ENCODE results near the gene SMAD3.
"Not testable (repeated sequence)": the region's sequence is repeated elsewhere in the genome, so short reads cannot be mapped to it uniquely, and the experiment has no call there.

The SMAD3 gene

DNA sequence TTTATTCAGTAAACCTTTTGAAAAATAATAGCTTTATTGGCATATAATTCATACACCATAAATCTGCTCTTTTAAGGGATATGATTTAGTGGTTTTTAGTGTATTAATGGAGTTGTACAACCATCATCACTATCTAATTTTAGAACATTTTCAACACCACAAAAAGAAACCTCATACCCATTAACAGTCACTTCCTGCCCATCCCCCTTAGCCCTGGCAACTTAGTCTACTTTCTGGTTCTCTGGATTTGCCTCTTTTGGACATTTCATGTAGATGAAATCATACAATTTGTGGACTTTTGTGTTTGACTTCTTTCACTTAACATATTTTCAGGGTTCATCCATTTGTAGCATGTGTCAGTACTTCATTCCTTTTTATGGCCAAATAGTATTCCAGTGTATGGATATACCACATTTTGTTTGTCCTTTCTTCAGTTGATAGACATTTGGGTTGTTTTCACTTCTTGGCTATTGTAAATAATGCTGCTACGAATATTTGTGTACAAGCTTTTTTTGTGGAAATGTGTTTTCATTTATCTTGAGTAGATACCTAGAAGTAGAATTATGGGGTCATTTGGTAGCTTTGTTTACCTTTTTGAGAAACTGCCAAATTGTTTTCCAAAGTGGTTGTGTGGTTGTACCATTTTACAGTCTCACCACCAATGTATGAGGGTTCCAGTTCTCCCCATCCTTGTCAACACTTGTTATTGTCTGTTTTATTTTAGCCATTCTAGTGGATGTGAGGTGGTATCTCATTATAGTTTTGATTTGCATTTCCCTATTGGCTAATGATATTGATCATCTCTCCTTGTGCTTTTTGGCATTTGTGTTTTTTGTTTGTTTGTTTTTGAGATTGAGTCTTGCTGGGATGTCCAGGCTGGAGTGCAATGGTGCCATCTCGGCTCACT lies 45.8 kb downstream of the SMAD3 start:
- no peak for DNase-seq

DNA sequence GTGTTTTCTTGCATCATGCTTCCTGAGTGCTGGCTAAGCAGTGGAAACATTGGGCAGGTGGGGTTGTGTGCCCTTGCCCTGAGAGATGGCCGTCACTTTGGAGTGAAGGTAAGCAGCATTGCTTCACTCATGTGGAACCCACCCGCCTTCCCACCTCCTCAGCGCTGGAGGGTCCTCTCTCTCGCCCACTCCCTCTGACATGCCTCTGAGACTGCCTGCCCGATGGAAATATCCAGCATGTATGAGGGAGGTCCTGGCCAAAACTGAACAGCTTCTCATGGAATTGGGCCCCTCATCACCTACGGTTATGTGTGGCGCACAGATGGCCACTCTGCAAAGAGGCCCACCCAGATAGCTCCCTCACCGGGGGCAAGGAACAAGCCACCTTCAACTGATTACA lies 48.6 kb downstream of the SMAD3 start:
- DNase-seq, result no peak

GRCh38 chr15:67114846-67115585 lies 49.6 kb downstream of the SMAD3 start:
- no peak for DNase-seq

DNA sequence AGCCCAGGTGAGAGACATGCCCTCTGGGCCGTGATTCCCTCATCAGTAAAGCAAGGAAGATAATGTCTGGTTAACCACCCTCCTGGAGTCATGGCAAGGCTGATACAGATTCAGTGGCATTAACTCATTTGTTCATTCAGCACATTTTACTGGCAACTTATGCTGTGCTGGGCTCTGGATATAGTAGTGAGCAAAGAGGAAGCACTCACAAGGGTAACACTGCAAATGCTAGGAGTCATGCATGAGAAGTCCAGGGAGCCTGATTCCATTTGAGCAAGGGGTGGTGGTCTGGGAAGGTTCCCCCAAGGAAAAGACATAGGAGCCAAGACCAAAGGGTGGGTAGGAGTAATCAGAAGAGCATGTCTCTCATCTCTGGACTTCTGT lies 50.2 kb downstream of the SMAD3 start:
- DNase-seq, result no peak

- no peak for DNase-seq
These were observed 51.3 kb downstream of the SMAD3 start for GRCh38 chr15:67116742-67117141.

GRCh38 chr15:67117370-67117769 lies 52.0 kb downstream of the SMAD3 start:
- no peak for DNase-seq

DNA sequence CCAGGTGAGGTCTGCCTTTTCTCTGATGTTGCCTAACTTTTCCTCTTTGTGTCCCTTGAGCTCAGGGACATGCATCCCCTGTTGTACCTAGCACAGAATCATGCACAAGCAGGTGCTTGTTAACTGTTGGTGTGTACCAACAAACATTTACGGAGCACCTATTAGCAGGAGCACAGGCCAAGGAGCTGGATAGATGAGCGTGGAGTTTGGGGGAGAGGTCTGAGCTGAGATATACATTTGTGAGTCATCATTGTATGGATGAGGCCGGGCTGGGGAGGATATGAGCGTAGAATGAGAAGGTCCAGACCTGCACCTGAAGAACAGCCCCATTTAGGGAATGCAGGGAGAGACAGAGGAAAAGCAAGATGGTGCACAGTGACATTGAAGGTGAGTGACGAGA lies 53.4 kb downstream of the SMAD3 start:
- DNase-seq, result no peak

GRCh38 chr15:67119238-67119846 lies 53.9 kb downstream of the SMAD3 start:
- DNase-seq, result no peak

DNA sequence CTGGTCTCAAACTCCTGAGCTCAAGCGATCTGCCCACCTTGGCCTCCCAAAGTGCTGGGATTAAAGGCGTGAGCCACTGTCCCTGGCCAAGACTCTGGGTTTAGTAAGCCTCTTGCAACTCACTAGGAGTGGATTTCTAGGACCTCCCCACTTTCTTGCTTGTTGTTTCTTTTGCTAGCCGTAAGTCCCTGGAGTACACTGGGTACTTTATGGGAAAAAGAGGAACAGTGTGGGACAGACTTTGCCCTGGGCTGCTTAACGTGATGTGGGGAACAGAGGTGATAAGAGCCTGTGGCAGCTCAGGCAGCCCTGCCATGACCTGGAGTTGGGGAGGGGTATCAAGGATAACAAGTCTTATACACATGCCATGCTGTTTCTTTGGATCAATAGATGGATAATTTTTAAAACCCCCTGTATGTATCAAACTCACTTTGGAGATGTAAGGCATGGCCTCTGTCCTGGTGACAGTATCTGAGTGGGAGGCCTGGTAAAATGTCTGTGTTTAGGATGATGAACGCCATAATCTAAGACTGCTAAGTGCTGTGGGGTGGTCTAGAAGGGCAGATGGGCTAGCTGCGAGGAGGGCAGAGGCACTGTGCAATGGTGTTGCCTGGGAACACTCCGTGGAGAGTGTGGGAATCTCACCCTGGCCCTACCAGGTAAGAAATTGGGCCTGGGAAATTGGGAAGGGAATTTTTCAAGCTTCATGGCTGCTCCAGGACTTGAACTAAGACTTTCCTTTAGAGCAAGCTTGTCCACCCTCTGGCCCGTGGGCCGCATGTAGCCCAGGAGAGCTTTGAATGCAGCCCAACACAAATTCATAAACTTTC lies 54.8 kb downstream of the SMAD3 start:
- no peak for DNase-seq

DNA sequence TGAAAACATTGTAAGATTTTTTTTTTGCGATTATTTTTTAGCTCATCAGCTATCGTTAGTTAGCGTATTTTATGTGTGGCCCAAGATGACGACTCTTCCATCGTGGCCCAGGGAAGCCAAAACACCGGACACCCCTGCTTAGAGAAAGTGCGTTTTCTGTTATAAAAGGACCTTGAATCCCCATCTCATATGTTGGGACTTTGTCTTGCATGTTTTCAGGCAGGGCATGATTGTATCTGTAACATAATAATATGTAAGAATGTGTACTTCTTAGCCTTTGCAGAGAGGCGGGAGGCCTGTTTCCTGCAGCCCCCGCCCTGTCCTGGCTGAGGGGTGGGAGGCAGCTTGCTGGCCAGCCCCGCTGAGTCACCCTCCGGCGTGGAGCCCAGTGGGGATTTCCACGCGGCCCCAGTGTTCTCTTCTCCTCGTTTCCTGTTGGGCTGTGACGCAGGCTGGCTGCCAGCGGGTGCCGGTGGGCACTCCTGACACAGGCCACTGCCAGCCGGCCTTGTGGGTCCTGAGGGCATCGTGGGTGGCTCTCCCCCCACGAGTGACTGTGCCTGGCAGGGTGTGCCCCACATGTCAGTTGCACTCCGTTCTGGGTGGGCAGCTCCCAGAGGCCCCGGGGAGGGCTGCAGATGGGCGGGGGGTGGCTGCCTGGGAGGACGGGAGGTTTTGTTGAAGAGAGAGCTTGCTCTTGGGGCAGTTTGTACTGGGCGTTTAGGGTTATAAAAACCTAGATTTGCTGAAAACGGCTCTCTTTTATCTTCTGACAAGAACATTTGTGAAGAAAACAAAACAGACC lies 55.6 kb downstream of the SMAD3 start:
- peak; percentile 96 for DNase-seq

GRCh38 chr15:67121644-67122605 lies 56.5 kb downstream of the SMAD3 start:
- DNase-seq, result no peak

DNA sequence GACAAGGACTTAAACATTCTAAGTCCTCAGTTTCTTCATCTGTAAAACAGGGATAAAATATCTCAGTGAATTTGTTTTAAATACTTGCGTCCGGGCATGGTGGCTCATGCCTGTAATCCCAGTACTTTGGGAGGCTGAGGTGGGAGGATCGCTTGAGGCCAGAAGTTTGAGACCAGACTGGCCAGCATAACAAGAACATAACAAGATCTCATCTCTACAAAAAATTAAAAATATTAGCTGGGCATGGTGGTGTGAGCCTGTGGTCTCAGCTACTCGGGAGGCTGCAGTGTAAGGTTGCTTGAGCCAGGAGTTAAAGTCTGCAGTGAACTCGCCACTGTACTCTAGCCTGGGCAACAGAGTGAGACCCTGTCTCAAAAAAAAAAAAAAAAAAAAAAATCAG lies 57.4 kb downstream of the SMAD3 start:
- DNase-seq, result not testable (repeated sequence)

DNA sequence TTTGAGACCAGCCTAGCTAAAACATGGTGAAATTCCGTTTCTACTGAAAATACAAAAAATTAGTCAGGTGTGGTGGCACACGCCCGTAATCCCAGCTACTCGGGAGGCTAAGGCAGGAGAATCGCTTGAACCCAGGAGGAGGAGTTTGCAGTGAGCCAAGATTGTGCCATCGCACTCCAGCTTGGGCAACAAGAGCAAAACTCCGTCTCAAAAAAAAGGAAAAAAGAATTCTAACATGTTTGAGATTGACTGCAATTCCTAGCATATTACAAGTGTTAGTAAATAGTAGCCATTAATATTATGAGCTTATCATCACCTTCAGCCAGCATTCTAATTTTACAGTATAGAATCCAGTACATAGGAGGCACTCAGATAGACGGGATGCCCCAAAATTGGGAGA lies 57.9 kb downstream of the SMAD3 start:
- not testable (repeated sequence) for DNase-seq

GRCh38 chr15:67124111-67124510 lies 58.7 kb downstream of the SMAD3 start:
- no peak for DNase-seq

- no peak for DNase-seq
These were observed 59.6 kb downstream of the SMAD3 start for GRCh38 chr15:67124911-67125588.

- DNase-seq, result no peak
These were observed 60.4 kb downstream of the SMAD3 start for GRCh38 chr15:67125589-67126502.

- DNase-seq, result no peak
These were observed 61.3 kb downstream of the SMAD3 start for GRCh38 chr15:67126551-67127330.

- no peak for DNase-seq
These were observed 61.9 kb downstream of the SMAD3 start for GRCh38 chr15:67127331-67127664.

Data from activated effector memory CD4-positive, alpha-beta T cell treated with anti-CD3 and anti-CD28 coated beads, Interleukin-2, amount 50 U/mL, for 16 hours (primary cell).